Fibroblast of lung (primary cell): Measurements from ENCODE around the gene VIPR2.

Experiments used
- CTCF ChIP-seq, 2 donors: IDR thresholded peaks in 1 of 2; conservative IDR thresholded peaks in 1 of 2; 1 replicate in 1 of 2; 2 replicates in 1 of 2; pipeline ENCODE4 v1.5.1; 2011 to 2012; ENCODE audit warnings: low read length in 2 of 2, control low read depth in 1 of 2, inconsistent platforms in 1 of 2, low read depth in 1 of 2, mild to moderate bottlenecking in 1 of 2
- EZH2 ChIP-seq: IDR thresholded peaks from 2 replicates; pipeline ENCODE4 v1.5.1; 2012; ENCODE audit warnings: low read length, control low read depth, mild to moderate bottlenecking; ENCODE audit errors: missing control alignments

DNA sequence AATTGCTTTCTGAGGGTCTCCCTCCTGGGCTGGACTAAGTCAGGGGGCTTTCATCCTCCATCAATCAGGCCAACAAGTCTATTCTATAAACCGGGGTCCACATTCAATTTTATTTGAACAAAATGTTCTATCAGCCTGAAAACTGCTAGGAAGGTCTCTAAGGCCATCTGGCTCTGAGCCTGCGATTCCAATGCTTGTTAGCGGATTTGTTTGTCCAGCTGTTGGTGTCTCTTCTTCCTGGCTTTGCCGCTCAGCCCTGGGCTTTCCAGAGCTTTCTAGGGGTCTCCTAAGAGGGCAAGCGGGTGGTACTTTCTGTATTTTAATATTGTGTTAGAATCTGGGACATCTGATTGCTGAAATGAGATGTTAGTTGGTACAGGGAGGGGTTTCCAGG is 136.7 kb downstream of the VIPR2 start:
- no peak for TF ChIP-seq CTCF (conservative IDR thresholded peaks at IDR 0.05 in 1 of 2, IDR thresholded peaks at IDR 0.05 in 1 of 2; ENCODE audit: low read depth in 1 of 2, low read length in 2 of 2)
- TF ChIP-seq EZH2, result no peak
